ENCODE results near the gene CDK1.

CDK1 gene

GRCh38 chr10:60819271-60819670 is 41.0 kb downstream of the CDK1 start:
- DNase-seq (ENCODE audit: low read depth) = no peak
- TF ChIP-seq CTCF (IDR thresholded peaks at IDR 0.05; ENCODE audit: low read depth, low read length, missing control alignments) = no peak
- no peak overlapping the region for H3K4me3 ChIP-seq (ENCODE audit: low read depth, low read length)

DNA sequence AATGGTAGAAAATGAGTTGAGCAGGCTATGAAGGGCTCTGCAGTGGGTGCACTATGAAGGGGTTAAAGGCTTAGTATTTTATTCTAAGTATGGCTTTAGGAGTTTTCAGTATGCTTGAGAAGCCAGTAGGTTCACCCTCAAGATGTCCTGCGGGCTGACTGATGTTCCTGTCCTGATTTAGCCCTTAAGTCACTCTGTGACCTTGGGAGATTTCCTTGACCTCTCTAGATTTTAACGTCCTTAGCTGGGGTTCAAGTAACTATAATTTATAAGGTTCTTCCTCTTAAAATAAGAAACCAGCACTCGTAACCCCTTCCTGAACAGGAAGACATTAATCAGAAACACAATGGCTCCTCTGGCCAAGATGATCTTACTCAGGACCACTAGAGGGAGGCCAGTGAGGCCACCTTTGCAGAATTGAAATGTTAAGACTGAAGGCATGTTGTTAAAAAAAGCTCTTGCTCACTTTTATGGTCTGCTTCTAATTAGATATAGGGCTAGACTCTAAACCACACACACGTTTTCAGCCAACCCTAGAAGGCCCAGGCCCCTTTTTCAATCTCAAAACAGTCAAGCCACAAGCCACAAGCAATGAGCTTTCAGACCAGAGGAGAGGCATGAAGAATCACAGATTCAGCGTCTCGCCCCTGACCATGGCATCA is 41.9 kb downstream of the CDK1 start:
- peak; percentile 27 for TF ChIP-seq CTCF (IDR thresholded peaks at IDR 0.05; ENCODE audit: low read depth, low read length, missing control alignments)
- DNase-seq (ENCODE audit: low read depth) = no peak
- H3K4me3 ChIP-seq (ENCODE audit: low read depth, low read length) = no peak overlapping the region

DNA sequence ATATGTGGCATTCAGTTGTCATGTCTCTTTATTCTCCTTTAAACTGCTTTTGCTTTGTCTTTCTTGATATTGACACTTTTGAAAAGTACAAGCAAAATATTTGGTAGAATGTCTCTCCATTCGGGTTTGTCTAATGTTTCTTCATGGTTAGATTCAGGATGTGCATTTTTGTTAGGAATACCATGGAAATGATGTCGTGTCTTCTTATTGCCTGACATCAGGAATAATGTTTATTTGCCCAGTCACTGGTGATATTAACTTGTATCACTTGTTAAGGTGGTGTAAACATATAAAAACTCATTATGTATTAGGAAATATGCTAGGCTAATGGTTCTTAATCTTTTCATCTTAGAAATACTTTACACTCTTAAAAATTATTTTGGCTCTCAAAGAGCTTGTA is 43.4 kb downstream of the CDK1 start:
- no peak for DNase-seq (ENCODE audit: low read depth)
- H3K4me3 ChIP-seq (ENCODE audit: low read depth, low read length) = no peak overlapping the region
- TF ChIP-seq CTCF (IDR thresholded peaks at IDR 0.05; ENCODE audit: low read depth, low read length, missing control alignments) = no peak

GRCh38 chr10:60822809-60823208 is 44.5 kb downstream of the CDK1 start:
- no peak for DNase-seq (ENCODE audit: low read depth)
- no peak for TF ChIP-seq CTCF (IDR thresholded peaks at IDR 0.05; ENCODE audit: low read depth, low read length, missing control alignments)
- no peak overlapping the region for H3K4me3 ChIP-seq (ENCODE audit: low read depth, low read length)

DNA sequence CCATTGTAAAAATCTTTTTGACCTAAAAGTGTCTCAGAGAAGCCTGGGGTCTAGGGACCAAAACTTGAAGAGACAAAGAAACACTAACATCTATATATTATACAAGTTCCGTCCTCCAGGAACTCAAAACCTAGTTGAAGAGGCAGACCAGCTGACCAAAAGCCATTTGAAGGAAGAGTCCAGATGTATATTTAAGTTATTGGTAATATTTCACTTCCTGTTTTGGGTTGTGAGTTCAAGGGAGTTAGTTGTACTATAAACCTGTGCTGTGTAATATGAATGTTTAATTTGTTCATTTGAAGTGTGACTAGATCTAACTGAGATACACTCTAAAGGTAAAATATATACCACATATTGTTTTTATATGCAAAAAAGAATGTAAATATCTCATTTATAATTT is 45.0 kb downstream of the CDK1 start:
- no peak for DNase-seq (ENCODE audit: low read depth)
- H3K4me3 ChIP-seq (ENCODE audit: low read depth, low read length) = no peak overlapping the region
- TF ChIP-seq CTCF (IDR thresholded peaks at IDR 0.05; ENCODE audit: low read depth, low read length, missing control alignments) = no peak

DNA sequence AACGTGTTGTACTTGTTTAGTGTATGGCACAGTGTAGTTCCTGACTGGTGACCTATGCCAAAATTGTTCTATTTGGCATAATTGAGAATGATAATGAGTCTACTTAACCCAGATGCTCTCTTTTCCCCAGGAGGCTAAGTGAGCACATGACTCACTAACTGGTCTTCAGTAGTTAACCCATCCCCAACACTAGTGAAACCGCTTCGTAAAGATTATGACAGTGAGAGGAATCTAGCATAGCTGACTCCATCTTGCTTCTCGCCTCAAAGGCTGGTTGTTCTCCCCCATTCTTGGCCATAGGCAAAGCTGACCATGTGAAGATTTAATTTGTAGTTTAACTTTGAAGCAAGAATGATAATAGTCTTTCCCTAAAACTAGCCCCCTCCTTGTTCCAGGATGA is 47.2 kb downstream of the CDK1 start:
- no peak overlapping the region for H3K4me3 ChIP-seq (ENCODE audit: low read depth, low read length)
- no peak for TF ChIP-seq CTCF (IDR thresholded peaks at IDR 0.05; ENCODE audit: low read depth, low read length, missing control alignments)
- DNase-seq (ENCODE audit: low read depth) = no peak

DNA sequence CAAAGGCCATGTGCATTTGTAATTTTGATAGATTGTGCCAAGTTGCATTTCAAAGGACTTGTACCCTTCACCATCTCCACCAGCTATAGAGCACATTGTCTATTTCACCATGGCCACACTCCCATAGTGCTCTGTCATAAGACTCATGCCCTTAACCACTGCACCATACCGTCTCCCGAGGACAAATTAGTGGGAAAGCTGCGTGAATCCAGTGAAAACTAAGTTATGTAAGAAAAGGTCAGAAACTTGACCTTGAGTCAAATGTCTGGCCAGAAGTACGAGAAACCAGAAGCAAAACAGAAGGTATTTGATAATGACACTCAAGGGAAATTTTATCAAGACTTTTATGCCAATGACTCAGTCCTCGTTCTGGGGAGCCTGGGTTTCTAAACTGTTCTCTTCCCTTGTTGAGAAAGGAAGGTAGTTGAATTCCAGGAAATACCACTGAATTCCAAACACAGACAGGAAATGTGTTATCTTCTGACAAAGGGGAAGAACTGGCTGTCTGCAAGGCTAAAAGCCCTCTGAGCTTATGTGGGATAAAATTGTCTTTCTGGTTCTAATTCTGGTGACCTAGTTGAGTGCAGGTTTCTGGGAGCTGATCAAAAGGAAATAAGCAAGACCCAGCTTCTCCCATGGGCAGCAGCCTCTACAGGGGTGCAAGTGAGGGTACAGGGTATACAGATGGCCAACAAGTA is 49.7 kb downstream of the CDK1 start:
- H3K4me3 ChIP-seq (ENCODE audit: low read depth, low read length) = no peak overlapping the region
- TF ChIP-seq CTCF (IDR thresholded peaks at IDR 0.05; ENCODE audit: low read depth, low read length, missing control alignments) = no peak
- no peak for DNase-seq (ENCODE audit: low read depth)

Data from GM12864 (cell line).